DOHH2 (cell line): ENCODE measurements around the gene KCNJ3.

Experiments used
- H3F3A ChIP-seq: fragments of 200-600 bp; sonication (generic), shearing (Covaris generic); 2 replicates; pipeline ENCODE4 v1.6.0; 2016; ENCODE audit warnings: antibody characterized with exemption, mild to moderate bottlenecking; ENCODE audit not compliant: control insufficient read depth, insufficient read depth
- H3K27ac ChIP-seq: fragments of 200-600 bp; sonication (generic); 2 replicates; pipeline ENCODE4 v1.5.1; 2014; ENCODE audit warnings: low read depth, mild to moderate bottlenecking, low read length, moderate library complexity
- H3K27me3 ChIP-seq: fragments of 200-600 bp; sonication (generic); 2 replicates; pipeline ENCODE4 v1.6.1; 2014; ENCODE audit warnings: mild to moderate bottlenecking, low read length, mixed read lengths; ENCODE audit not compliant: control insufficient read depth
- H3K36me3 ChIP-seq: fragments of 200-600 bp; sonication (generic); 2 replicates; pipeline ENCODE4 v1.6.1; 2014; ENCODE audit warnings: mild to moderate bottlenecking, low read length, moderate library complexity, mixed read lengths; ENCODE audit not compliant: control insufficient read depth
- H3K4me1 ChIP-seq: fragments of 200-600 bp; sonication (generic); 2 replicates; pipeline ENCODE4 v1.6.1; 2014; ENCODE audit warnings: mild to moderate bottlenecking, low read length, mixed read lengths; ENCODE audit not compliant: control insufficient read depth
- H3K4me2 ChIP-seq: fragments of 200-600 bp; sonication (generic); 2 replicates; pipeline ENCODE4 v1.6.0; 2014; ENCODE audit warnings: mild to moderate bottlenecking, low read length, moderate library complexity
- H3K4me3 ChIP-seq: fragments of 200-600 bp; sonication (generic); 2 replicates; pipeline ENCODE4 v1.5.1; 2014; ENCODE audit warnings: mild to moderate bottlenecking, low read length, mixed read lengths
- H3K79me2 ChIP-seq: fragments of 200-600 bp; sonication (generic); 2 replicates; pipeline ENCODE4 v1.6.1; 2014; ENCODE audit warnings: mild to moderate bottlenecking, low read length, mixed read lengths; ENCODE audit not compliant: control insufficient read depth
- H3K9me2 ChIP-seq: fragments of 200-600 bp; sonication (generic); replicated peaks from 2 replicates; pipeline ENCODE4 v1.6.1; 2014; ENCODE audit warnings: mild to moderate bottlenecking, low read length, mixed read lengths; ENCODE audit not compliant: control insufficient read depth
- H3K9me3 ChIP-seq: fragments of 200-600 bp; sonication (generic); 2 replicates; pipeline ENCODE4 v1.6.1; 2014; ENCODE audit warnings: antibody characterized with exemption, low read length, mixed read lengths; ENCODE audit not compliant: control insufficient read depth, insufficient read depth
- H4K20me1 ChIP-seq: fragments of 200-600 bp; sonication (generic); 2 replicates; pipeline ENCODE4 v1.6.0; 2014; ENCODE audit warnings: low read depth, mild to moderate bottlenecking, antibody characterized with exemption, low read length, moderate library complexity; ENCODE audit not compliant: control insufficient read depth, insufficient read depth
- EZH2phosphoT487 ChIP-seq: fragments of 200-600 bp; sonication (generic); IDR thresholded peaks from 2 replicates; pipeline ENCODE4 v1.6.1; 2017; ENCODE audit warnings: borderline replicate concordance, mild to moderate bottlenecking, antibody characterized with exemption, low read length, moderate library complexity, mixed read lengths
- TF ChIP-seq, protein P1 (sequence below): fragments of 200-600 bp; sonication (generic); IDR thresholded peaks from one replicate; pipeline ENCODE4 v1.5.1; 2014; ENCODE audit warnings: antibody characterized with exemption, mild to moderate bottlenecking, low read depth, low read length; ENCODE audit not compliant: poor library complexity, severe bottlenecking

The KCNJ3 gene

DNA sequence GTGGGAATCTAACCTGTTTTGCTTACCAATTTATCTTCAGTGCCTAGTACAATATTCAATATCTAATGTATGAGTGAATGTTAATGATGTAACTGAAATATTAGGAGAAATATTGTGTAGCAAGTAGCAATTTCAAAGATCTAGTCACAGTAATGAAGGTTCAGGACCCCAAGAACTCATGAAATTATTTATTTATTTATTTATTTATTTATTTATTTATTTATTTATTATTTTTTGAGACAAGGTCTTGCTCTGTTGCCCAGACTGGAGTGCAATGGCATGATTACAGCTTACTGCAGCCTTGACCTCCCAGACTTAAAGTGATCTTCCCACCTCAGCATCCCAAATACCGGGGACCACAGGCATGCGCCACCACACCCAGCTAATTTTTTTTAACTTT lies 126.9 kb downstream of the KCNJ3 start:
- Histone ChIP-seq H3K36me3 (no peaks in the 10 kb centered on the region), H3K9me3 (no peaks in the 10 kb centered on the region), H3K27me3 (no peaks in the 10 kb centered on the region), H3F3A (no peaks in the 10 kb centered on the region), H3K4me2 (no peak overlapping the region), H3K9me2 (no peaks in the 10 kb centered on the region), H3K4me3 (no peak overlapping the region), H4K20me1 (no peaks in the 10 kb centered on the region), H3K79me2 (no peaks in the 10 kb centered on the region), H3K4me1 (no peaks in the 10 kb centered on the region), H3K27ac (no peak overlapping the region)
- TF ChIP-seq, protein P1, sequence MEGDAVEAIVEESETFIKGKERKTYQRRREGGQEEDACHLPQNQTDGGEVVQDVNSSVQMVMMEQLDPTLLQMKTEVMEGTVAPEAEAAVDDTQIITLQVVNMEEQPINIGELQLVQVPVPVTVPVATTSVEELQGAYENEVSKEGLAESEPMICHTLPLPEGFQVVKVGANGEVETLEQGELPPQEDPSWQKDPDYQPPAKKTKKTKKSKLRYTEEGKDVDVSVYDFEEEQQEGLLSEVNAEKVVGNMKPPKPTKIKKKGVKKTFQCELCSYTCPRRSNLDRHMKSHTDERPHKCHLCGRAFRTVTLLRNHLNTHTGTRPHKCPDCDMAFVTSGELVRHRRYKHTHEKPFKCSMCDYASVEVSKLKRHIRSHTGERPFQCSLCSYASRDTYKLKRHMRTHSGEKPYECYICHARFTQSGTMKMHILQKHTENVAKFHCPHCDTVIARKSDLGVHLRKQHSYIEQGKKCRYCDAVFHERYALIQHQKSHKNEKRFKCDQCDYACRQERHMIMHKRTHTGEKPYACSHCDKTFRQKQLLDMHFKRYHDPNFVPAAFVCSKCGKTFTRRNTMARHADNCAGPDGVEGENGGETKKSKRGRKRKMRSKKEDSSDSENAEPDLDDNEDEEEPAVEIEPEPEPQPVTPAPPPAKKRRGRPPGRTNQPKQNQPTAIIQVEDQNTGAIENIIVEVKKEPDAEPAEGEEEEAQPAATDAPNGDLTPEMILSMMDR, result no peak
- no peak for TF ChIP-seq EZH2phosphoT487

DNA sequence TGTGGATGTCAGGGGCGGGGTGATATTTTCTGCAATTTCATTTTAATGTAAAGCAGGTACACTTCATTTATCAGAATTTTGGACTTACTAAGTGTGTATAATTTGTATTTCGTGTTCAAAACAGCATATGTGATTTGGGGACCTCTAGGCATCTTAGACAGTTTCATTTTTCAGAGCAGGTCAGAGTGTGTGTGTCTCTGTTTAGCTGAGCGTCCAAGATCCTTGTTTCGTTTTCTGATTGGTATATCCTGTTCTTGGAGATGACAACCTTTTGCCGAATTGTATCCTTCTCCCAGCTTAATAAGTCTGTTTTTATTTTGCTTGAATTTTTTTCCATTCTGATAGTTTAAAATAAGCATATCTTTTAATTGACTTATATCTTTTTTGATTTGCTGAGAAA lies 128.3 kb downstream of the KCNJ3 start:
- no peak for TF ChIP-seq EZH2phosphoT487
- TF ChIP-seq, protein P1, result no peak
- H3K36me3 ChIP-seq, result no peaks in the 10 kb centered on the region
- no peaks in the 10 kb centered on the region for H3K4me1 ChIP-seq
- H3K27ac ChIP-seq, result no peak overlapping the region
- no peak overlapping the region for H3K4me3 ChIP-seq
- no peaks in the 10 kb centered on the region for H3F3A ChIP-seq
- H3K4me2 ChIP-seq, result no peak overlapping the region
- no peaks in the 10 kb centered on the region for H3K79me2 ChIP-seq
- H3K9me3 ChIP-seq, result no peaks in the 10 kb centered on the region
- H3K9me2 ChIP-seq, result no peaks in the 10 kb centered on the region
- no peaks in the 10 kb centered on the region for H4K20me1 ChIP-seq
- no peaks in the 10 kb centered on the region for H3K27me3 ChIP-seq

DNA sequence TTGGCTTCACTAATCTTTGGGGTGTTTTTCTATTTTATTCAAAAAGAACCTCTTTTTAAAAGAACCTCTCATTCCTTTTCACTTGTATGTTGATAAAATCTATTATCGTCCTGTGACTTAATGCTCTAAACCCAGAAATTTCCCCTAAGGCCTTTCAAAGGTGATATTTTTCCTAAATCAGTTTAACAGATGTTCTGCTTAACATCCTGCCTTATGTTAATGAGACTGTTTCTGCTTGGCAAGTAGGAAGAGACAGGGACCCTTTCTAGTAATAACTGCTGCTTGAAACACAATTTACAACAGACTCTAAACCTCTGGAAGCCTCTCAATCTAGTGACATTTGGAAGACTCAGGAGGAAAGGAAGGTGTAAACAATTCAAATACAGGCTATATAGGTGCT lies 128.8 kb downstream of the KCNJ3 start:
- Histone ChIP-seq H3K9me3 (no peaks in the 10 kb centered on the region), H3K27ac (no peak overlapping the region), H3K27me3 (no peaks in the 10 kb centered on the region), H3K79me2 (no peaks in the 10 kb centered on the region), H3K4me2 (no peak overlapping the region), H3K4me3 (no peak overlapping the region), H3F3A (no peaks in the 10 kb centered on the region), H3K4me1 (no peaks in the 10 kb centered on the region), H3K36me3 (no peaks in the 10 kb centered on the region), H4K20me1 (no peaks in the 10 kb centered on the region), H3K9me2 (no peaks in the 10 kb centered on the region)
- TF ChIP-seq, protein P1, result no peak
- no peak for TF ChIP-seq EZH2phosphoT487

- H3K4me1 ChIP-seq, result no peaks in the 10 kb centered on the region
- no peaks in the 10 kb centered on the region for H3K36me3 ChIP-seq
- no peaks in the 10 kb centered on the region for H4K20me1 ChIP-seq
- H3K4me3 ChIP-seq, result no peak overlapping the region
- H3K9me2 ChIP-seq, result no peaks in the 10 kb centered on the region
- TF ChIP-seq, protein P1, result no peak
- no peak for TF ChIP-seq EZH2phosphoT487
- H3K79me2 ChIP-seq, result no peaks in the 10 kb centered on the region
- H3K27ac ChIP-seq, result no peak overlapping the region
- H3K4me2 ChIP-seq, result no peak overlapping the region
- H3K27me3 ChIP-seq, result no peaks in the 10 kb centered on the region
- no peaks in the 10 kb centered on the region for H3K9me3 ChIP-seq
- no peaks in the 10 kb centered on the region for H3F3A ChIP-seq
Observed at GRCh38 chr2:154832711-154833110, 134.2 kb downstream of the KCNJ3 start.
